GM10248 (cell line): Measurements from ENCODE around the gene PHTF1.

Experiments
- CTCF ChIA-PET: fragments of 300-600 bp; sonication (Branson Sonifier 250); formaldehyde crosslinking; extraction: SDS; loops from one replicate; lab custom pipeline; 2021; ENCODE audit warnings: antibody characterized with exemption; lab: Yijun Ruan, JAX
- POLR2A ChIA-PET: fragments of 350-650 bp; sonication (Branson Sonifier 250); formaldehyde crosslinking; extraction: SDS; loops from one replicate; lab custom pipeline; 2020; ENCODE audit warnings: antibody characterized with exemption; lab: Yijun Ruan, JAX
- DNase-seq: peaks from one replicate; pipeline ENCODE4 v3.0.0; 2012; ENCODE audit errors: extremely low spot score
- TF ChIP-seq, protein P1 (sequence below): IDR thresholded peaks from 2 replicates; pipeline ENCODE4 v1.5.1; 2012; ENCODE audit warnings: mild to moderate bottlenecking, low read depth; ENCODE audit errors: extremely low read depth, missing control alignments, control extremely low read depth

The PHTF1 gene

DNA sequence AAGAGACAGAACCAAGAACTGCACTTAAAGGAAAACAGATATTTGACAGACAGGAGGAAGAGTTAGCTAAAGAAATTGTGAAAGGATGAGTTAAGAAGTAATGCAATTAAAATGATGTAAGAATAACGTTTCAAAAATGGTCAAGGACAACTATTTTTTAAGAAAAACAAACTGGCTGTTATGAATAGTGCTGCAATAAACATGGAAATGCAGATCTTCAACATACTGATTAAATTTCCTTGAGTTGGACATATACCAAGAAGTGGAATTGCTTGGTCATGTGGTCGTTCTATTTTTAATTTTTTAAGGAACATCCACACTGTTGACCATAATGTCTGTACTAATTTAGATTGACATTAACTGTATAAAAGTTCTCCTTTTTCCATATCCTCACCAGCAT is 23.1 kb upstream of the PHTF1 start:
- DNase-seq = no peak
- CTCF ChIA-PET = interaction anchor here (1.2 kb wide), 1 partner anchor 12 kb away, joined by 3 read pairs; no protein-coding TSS in a partner anchor
- POLR2A ChIA-PET = no interaction called here

DNA sequence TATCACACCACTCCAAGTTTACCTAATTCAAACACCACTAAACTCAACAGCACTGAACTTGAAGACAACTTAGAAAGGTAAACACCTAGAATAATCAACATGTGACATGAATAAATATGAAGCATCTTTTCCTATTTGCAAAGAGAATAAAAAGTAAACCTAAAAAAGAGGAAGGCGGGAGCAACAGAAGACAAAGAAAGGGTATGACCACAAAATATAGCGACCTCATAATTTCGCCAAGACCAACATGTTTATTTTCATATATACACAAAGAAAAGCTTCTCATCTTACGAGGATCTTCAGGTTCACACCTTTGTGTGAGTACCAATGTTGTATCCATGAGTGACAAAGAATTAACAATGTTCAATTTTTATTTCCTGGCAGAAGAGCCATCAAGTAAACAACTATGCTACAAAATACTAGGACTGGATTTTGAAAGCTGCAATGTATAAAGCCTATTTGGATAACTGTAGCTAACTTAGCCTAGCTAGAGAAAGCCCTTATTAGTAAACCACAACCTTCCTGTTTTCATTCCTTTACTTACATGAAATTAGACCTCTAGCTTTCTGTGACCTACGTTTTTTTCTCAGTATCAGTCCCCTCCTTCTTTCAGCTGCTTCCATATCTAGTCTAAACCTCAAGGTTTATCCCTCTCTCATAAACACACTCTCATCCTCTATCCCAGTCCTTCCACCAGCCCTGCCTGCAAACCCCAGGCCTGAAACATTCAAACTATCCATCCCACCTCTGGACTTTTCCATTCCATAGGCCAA is 21.3 kb upstream of the PHTF1 start:
- POLR2A ChIA-PET = no interaction called here

More for the DNA sequence above, 23.1 kb upstream of the PHTF1 start:
- TF ChIP-seq, protein P1, sequence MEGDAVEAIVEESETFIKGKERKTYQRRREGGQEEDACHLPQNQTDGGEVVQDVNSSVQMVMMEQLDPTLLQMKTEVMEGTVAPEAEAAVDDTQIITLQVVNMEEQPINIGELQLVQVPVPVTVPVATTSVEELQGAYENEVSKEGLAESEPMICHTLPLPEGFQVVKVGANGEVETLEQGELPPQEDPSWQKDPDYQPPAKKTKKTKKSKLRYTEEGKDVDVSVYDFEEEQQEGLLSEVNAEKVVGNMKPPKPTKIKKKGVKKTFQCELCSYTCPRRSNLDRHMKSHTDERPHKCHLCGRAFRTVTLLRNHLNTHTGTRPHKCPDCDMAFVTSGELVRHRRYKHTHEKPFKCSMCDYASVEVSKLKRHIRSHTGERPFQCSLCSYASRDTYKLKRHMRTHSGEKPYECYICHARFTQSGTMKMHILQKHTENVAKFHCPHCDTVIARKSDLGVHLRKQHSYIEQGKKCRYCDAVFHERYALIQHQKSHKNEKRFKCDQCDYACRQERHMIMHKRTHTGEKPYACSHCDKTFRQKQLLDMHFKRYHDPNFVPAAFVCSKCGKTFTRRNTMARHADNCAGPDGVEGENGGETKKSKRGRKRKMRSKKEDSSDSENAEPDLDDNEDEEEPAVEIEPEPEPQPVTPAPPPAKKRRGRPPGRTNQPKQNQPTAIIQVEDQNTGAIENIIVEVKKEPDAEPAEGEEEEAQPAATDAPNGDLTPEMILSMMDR = no peak

DNA sequence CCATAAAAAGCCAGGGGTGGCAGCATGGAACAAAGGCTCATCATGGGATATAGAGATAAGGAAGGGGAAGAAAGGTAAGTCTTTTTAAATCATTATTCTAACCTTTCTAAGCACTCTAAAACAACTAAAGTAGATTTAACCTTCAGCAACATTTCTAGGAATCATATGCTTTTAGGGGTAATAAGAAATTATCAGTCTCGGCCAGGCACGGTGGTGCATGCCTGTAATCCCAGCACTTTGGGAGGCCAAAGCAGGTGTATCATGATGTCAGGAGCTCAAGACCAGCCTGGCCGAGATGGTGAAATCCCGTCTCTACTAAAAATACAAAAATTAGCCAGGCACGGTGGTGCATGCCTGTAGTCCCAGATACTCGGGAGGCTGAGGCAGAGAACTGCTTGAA is 20.3 kb upstream of the PHTF1 start:
- TF ChIP-seq, protein P1 = no peak
- no peak for DNase-seq
- POLR2A ChIA-PET = no interaction called here
- CTCF ChIA-PET = interaction anchor here (1.3 kb wide), 1 partner anchor 125 kb away, joined by 5 read pairs; the partner anchor contains the start of gene AP4B1

More for the DNA sequence above, 21.3 kb upstream of the PHTF1 start:
- no peak for DNase-seq
- TF ChIP-seq, protein P1 = no peak
- CTCF ChIA-PET = interaction anchor here (1.1 to 1.9 kb wide), 6 partner anchors 10 to 124 kb away, joined by 3 to 5 read pairs (median 4); partner anchors contain the start of gene AP4B1

DNA sequence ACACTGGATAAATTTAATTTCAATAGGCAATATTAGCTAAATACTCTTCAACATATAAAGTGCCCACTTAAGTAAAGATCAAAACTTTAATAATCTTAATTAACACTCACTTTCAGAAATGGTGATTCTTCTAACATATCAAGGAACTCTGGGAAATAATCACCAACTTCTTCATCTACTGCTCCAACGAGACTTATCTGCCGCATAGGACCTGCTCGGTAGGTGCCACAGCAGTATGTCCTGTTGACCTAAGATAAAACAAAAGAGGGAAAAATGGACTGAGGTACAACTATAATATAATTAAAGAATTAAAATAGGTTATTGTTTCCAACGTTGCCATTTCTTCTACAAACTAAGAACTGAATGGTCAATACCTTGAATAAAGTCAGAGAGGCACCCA is 18.3 kb upstream of the PHTF1 start:
- TF ChIP-seq, protein P1 = no peak
- ChIA-PET POLR2A (interaction anchor here (0.7 kb wide), 1 partner anchor 424 kb away, joined by 6 read pairs; no protein-coding TSS in a partner anchor), CTCF (no interaction called here)
- no peak for DNase-seq

DNA sequence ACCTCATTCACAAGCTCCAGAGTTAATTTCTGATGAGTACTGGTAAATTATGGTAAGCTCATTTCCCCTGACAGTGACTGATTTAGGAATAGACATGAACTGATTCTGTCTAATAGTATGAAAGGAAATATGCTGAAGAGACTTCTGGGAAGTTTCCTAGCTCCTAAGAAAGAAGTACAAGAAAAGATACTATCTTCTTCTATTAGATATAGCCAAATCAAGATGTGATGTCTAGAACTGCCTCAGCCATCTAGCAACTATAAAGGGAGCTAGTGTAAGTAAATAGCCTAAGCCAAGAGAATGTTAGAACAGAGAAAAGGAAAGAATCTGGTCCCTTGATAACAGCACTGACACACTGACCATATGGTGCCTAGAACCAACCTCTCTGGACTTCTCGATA is 10.7 kb upstream of the PHTF1 start:
- ChIA-PET CTCF (interaction anchor here (1.0 to 2.7 kb wide), 3 partner anchors 11 to 14 kb away, joined by 3 to 7 read pairs (median 5); partner anchors contain the start of gene PHTF1), POLR2A (interaction anchor here (1.3 kb wide), 1 partner anchor 11 kb away, joined by 3 read pairs; the partner anchor contains the start of gene PHTF1)
- TF ChIP-seq, protein P1 = no peak

DNA sequence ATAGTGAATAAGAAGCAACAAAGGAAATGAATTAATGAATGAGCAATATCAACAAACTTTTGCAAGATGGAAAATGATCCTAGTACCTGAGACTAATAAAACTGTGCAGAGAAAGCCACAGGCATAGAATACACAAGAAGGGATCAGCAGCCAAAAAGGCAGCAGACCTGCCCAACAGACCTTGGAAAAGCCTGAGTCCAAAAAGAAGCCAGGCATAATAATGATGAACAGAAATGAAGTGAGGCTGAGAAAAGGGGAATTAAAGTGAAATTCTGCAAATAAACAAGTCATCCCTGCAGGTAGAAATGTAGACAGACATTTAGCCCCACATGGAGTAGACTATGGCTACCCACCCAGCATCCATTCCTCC is 10.3 kb upstream of the PHTF1 start:
- TF ChIP-seq, protein P1 = no peak
- DNase-seq = no peak

More for the DNA sequence above, 10.7 kb upstream of the PHTF1 start:
- DNase-seq = no peak

More for the DNA sequence above, 10.3 kb upstream of the PHTF1 start:
- CTCF ChIA-PET = interaction anchor here (1.0 to 2.7 kb wide), 4 partner anchors 10 to 697 kb away, joined by 3 to 7 read pairs (median 4); partner anchors contain the start of genes LRIG2 and PHTF1
- POLR2A ChIA-PET = interaction anchor here (1.3 kb wide), 1 partner anchor 10 kb away, joined by 3 read pairs; the partner anchor contains the start of gene PHTF1
